H1 (cell line): ENCODE results near the gene ANKFN1. TPM values are rescaled to one million over a fixed set of nuclear protein-coding genes. Genes with fewer than 3 reads are reported as not detected.

Source experiments
- NANOG ChIP-seq: IDR thresholded peaks from 2 replicates; pipeline ENCODE4 v1.6.1; 2011; ENCODE audit warnings: low read length, low read depth, mild to moderate bottlenecking, inconsistent platforms; ENCODE audit not compliant: insufficient read depth, poor library complexity, severe bottlenecking
- polyA plus RNA-seq, 7 experiments: library from polyadenylated mRNA; depleted of rRNA in 3 of 7; stranded (reverse) in 5 of 7; unstranded in 2 of 7; fragments of >200 nt in 5 of 7; fragments of 200-250 nt in 2 of 7; gene quantifications; 1 replicate in 5 of 7; 2 replicates in 1 of 7; 4 replicates in 1 of 7; pipeline versions ENCODE4 v1.2.1 to v1.2.3, GENCODE V29; 2011 to 2013; ENCODE audit warnings: missing spikeins in 2 of 7, mixed read lengths in 2 of 7
- total RNA-seq: library from RNA; stranded (reverse); fragmentation: NEBNext Ultra II Directional; extraction: Animal tissue kit (Norgen Biotek cat#: 25700); gene quantifications from 2 replicates; pipeline ENCODE4 v1.2.1, GENCODE V29; 2021
- TF ChIP-seq, protein P1 (sequence below): fragments of 300-600 bp; sonication (generic); IDR thresholded peaks from 2 replicates; pipeline ENCODE4 v1.7.1; 2012; ENCODE audit warnings: low read length, moderate library complexity, mild to moderate bottlenecking, inconsistent platforms; ENCODE audit not compliant: insufficient replicate concordance

Gene ANKFN1
- total and polyA plus RNA-seq, 2 of the 8 experiments (the other 6 are each of a cell fraction or from before 2014, with no cell fraction given): not detected

DNA sequence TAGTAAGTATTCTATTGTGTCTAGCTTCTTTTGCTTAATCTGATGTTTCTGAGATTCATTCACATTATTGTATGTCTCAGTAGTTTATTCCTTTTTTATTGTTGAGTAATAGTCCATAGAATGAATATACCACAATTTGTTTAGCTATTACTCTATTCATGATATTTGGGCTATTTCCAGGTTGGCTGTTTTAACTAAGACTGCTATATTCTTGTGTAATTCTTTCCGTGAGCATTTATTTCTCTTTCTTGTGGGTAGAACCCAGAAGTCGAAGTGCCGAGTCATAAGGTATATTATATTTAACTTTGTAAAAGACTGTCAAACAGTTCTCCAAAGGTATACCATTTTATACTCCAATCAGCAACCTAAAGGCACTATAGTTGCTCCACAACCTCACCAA, 160.8 kb downstream of the ANKFN1 start (continued):
- TF ChIP-seq, protein P1, sequence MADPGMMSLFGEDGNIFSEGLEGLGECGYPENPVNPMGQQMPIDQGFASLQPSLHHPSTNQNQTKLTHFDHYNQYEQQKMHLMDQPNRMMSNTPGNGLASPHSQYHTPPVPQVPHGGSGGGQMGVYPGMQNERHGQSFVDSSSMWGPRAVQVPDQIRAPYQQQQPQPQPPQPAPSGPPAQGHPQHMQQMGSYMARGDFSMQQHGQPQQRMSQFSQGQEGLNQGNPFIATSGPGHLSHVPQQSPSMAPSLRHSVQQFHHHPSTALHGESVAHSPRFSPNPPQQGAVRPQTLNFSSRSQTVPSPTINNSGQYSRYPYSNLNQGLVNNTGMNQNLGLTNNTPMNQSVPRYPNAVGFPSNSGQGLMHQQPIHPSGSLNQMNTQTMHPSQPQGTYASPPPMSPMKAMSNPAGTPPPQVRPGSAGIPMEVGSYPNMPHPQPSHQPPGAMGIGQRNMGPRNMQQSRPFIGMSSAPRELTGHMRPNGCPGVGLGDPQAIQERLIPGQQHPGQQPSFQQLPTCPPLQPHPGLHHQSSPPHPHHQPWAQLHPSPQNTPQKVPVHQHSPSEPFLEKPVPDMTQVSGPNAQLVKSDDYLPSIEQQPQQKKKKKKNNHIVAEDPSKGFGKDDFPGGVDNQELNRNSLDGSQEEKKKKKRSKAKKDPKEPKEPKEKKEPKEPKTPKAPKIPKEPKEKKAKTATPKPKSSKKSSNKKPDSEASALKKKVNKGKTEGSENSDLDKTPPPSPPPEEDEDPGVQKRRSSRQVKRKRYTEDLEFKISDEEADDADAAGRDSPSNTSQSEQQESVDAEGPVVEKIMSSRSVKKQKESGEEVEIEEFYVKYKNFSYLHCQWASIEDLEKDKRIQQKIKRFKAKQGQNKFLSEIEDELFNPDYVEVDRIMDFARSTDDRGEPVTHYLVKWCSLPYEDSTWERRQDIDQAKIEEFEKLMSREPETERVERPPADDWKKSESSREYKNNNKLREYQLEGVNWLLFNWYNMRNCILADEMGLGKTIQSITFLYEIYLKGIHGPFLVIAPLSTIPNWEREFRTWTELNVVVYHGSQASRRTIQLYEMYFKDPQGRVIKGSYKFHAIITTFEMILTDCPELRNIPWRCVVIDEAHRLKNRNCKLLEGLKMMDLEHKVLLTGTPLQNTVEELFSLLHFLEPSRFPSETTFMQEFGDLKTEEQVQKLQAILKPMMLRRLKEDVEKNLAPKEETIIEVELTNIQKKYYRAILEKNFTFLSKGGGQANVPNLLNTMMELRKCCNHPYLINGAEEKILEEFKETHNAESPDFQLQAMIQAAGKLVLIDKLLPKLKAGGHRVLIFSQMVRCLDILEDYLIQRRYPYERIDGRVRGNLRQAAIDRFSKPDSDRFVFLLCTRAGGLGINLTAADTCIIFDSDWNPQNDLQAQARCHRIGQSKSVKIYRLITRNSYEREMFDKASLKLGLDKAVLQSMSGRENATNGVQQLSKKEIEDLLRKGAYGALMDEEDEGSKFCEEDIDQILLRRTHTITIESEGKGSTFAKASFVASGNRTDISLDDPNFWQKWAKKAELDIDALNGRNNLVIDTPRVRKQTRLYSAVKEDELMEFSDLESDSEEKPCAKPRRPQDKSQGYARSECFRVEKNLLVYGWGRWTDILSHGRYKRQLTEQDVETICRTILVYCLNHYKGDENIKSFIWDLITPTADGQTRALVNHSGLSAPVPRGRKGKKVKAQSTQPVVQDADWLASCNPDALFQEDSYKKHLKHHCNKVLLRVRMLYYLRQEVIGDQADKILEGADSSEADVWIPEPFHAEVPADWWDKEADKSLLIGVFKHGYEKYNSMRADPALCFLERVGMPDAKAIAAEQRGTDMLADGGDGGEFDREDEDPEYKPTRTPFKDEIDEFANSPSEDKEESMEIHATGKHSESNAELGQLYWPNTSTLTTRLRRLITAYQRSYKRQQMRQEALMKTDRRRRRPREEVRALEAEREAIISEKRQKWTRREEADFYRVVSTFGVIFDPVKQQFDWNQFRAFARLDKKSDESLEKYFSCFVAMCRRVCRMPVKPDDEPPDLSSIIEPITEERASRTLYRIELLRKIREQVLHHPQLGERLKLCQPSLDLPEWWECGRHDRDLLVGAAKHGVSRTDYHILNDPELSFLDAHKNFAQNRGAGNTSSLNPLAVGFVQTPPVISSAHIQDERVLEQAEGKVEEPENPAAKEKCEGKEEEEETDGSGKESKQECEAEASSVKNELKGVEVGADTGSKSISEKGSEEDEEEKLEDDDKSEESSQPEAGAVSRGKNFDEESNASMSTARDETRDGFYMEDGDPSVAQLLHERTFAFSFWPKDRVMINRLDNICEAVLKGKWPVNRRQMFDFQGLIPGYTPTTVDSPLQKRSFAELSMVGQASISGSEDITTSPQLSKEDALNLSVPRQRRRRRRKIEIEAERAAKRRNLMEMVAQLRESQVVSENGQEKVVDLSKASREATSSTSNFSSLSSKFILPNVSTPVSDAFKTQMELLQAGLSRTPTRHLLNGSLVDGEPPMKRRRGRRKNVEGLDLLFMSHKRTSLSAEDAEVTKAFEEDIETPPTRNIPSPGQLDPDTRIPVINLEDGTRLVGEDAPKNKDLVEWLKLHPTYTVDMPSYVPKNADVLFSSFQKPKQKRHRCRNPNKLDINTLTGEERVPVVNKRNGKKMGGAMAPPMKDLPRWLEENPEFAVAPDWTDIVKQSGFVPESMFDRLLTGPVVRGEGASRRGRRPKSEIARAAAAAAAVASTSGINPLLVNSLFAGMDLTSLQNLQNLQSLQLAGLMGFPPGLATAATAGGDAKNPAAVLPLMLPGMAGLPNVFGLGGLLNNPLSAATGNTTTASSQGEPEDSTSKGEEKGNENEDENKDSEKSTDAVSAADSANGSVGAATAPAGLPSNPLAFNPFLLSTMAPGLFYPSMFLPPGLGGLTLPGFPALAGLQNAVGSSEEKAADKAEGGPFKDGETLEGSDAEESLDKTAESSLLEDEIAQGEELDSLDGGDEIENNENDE: no peak
- TF ChIP-seq NANOG: no peak
